GM18502 (cell line): ENCODE results near the gene C2CD2.

Experiments
- ATAC-seq: cut with Tn5 transposase; IDR thresholded peaks from one replicate; pipeline ENCODE4 v1.9.1; 2021; ENCODE audit warnings: mild to moderate bottlenecking; ENCODE audit not compliant: unreplicated experiment, poor library complexity

The C2CD2 gene

DNA sequence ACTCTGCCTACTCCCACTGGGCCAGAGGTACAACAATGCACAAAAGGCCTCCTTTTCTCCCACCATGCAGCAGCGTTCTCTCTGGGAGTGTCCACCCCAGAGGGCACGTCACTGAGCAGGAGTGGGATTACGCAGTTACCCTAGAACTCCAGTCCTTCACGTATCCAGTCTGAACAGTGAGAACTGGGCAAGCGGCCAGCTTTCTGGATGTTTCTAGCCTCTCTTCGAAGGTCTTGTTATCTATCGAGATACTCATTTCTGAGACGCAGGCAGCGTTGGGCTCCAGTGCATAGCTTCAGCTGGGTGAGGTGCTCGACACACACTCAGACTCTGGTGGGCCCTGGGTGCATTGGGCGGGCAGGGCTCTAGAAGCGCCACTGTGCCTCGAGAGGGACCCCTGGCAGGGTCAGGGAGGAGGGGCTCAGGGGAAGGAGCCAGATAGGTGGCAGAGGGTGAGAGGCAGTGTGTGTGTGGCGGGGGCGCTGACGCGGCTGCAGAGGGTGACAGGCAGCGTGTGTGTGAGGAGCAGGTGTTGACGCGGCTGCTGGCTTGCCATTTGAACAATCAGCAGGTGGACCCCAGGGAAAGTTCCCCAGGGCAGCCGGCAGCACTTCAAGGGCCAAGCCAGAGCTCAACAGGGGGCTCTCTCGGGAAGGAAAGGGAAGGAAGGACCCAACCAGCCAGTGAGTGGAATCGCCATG, 102.6 kb downstream of the C2CD2 start:
- ATAC-seq = no peak

DNA sequence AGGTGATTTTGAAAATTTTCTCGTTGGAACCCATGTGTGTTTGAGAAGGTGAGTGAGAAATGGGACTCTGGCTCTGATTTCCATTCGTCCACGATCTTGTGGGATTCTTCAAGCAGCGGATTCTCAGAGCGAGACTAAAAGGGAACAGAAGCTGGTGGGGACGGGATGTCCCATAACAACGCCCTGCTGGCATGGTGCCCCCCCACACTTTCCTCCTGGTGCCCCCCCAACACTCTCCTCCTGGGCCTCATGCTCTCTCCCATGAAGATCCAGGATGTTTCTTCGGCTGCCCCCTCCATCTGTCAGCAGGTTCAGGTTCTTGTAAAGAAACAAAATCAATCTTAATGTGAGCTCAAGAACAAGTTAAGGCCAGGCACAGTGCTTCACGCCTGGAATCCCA, 103.7 kb downstream of the C2CD2 start:
- ATAC-seq = no peak

DNA sequence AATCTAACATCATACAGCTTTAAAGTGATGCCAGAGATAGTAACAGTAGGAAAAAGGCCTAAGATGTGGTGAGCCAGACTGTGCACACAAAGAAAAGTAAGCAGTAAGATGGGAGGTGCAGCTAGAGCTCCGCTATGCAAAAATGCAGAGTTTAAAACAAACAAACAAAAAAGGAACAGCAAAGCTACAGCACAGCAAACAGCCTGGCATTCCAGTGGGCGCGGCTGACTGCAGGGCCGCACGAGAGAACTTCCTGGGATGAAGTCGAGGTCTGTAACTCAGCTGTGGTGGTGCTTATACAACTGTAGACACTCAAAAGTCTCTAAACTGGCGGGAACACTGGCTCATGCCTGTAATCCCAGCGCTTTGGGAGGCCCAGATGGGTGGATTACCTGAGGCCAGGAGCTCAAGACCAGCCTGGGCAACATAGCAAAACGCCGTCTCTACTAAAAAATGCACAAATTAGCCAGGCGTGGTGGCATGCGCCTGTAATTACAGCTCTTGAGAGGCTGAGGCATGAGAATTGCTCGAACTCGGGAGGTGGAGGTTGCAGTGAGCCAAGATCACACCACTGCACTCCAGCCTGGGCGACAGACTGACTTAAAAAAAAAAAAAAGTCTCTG, 104.7 kb downstream of the C2CD2 start:
- ATAC-seq = no peak

DNA sequence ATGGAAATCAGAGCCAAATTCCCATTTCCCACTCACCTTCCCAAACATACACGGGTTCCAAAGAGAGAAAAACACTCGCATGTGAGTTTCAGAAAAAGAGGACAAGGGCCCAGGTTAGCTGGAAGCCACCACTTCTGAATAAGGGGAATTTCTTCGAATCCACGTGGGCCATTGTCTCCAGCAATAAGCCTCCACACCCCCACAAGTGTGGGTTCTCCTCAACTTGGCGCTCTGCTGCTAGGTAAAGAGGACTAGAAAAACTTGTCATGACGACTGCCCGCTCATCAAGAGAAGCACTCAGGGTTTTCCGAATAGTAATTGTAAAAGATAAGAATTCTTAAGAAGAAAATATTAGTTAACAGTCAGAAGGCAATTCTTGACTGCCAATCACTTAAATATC, 105.3 kb downstream of the C2CD2 start:
- ATAC-seq = no peak

DNA sequence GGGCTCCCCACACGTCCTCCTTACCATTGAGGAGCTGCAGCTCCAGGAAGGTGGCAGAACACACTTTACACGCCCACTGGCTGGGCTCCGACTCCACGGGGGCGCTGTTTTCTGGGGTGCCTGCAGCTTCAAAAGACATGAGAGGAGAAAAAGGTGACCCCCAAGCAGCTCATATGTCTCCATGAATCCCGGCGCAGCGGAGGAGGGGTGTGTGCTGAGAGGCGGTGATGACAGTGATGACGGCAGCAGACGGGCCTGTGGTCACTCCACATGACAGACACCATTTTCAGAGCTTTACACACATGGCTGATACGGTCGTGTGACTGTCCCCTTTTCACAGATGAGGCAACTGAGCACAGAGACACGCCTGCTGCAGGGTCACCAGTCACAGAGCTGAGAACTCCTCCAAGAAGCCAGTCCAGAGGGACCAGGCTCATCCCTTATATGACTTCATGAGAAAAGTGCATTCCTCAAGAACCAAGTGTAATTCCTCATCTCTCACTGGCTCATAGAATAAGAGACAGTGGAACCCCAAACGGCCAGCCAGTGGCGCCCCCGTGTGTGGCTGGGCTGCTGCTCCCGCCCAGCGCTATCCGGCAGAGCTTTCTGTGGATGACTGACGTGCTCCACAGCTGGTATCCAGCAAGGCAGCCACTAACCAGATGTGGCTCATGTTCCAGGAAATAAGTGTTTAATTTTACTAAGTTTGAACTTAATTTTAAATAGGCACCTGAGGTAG, 106.6 kb downstream of the C2CD2 start:
- no peak for ATAC-seq

DNA sequence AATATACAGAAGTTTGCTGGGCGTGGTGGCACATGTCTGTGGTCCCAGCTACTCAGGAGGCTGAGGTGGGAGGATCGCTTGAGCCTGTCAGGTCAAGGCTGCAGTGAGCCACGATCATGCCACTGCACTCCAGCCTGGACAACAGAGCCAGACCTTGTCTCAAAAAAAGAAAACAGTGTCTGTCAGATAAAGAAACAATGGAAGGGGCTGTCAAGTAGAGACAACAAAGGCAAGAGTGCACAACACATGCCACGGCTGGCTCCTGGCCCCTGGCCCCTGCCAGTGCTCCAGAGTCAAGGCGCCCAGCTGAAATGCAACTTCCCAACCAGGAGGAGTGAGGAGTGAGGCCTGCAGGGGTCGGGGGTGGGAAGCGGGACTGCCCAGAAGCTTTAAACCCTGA, 107.3 kb downstream of the C2CD2 start:
- ATAC-seq = no peak

DNA sequence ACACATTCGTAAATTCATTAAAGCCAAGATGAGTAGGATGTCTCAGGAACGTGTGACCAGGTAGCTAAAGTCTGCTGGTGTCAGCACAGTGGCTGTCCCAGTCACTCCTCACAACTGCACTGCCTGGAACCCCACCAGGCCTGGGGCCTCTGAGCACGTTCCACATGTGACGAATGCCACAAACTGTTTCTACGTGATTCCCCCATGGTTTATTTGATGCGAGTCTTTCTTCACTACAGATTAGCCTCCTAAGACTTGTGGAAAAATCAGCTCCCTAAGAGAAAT, 107.8 kb downstream of the C2CD2 start:
- ATAC-seq = no peak

DNA sequence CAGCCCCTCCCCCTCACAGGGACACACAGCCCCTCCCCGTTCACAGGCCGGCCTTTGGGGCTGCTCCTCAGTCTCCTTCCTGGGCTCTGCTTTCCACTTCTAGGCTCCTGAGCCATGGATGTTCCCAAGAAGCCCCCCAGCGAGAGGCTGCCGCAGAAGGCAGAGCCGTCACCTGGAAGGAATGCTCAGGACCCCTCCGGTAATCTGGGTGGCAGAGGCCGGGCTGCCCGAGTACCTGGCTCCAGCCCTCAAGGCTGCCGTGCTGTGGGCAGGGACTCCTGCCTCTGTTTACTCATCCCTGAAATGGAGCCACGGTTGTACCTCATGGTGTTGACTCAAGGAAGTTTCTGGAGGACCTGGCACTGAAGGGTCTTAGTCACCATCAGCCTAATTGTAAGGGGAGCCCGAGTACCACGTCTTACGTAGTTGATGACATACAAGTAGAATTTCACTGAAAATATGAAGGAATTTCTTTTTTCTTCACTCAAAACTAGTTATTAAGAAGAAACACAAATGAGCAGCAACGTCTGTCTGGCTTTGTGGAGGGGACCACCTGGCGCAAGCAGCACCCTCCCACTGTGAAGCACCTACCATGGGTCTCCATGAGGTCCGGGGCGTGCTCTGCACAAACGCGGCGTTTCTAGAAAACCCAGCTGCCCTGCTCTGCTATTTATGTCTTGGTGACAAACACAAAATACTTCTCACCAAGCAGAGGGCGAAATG, 108.3 kb downstream of the C2CD2 start:
- ATAC-seq = no peak

DNA sequence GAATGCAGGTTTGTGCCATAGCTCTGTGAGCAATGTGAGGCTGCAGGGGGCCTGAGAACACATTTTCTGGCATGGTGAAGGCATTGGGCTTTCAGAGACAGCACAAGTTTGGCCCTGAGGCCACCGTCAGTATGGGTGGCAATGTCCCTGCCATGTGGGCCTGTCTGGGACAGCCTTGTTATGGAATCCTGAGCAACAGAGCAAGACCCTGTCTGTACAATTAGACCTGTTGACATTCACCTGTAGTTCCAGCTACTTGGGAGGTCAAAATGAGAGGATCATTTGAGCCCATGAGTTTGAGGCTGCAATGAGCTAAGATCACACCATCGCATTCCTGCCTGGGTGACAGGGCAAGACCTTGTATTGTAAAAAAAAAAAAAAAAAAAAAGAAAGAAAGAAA, 110.2 kb downstream of the C2CD2 start:
- no peak for ATAC-seq

DNA sequence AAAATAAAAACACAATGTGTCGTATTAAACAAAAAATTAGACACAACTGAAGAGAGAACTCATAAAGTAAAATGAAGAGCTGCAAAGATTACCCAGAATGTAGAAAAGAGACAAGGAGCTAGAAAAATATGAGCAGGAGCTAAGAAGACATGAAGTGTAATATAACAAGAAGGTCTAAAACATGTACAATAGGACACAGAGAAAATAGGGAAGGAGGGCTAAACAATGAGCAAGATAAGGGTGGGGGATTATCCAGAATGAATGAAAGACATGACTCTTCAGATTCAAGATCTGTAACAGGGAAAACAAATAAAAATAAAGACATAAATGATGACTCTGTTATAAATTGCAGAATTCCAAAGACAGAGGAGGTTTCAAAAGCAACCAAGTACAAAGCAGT, 112.9 kb downstream of the C2CD2 start:
- ATAC-seq = no peak

DNA sequence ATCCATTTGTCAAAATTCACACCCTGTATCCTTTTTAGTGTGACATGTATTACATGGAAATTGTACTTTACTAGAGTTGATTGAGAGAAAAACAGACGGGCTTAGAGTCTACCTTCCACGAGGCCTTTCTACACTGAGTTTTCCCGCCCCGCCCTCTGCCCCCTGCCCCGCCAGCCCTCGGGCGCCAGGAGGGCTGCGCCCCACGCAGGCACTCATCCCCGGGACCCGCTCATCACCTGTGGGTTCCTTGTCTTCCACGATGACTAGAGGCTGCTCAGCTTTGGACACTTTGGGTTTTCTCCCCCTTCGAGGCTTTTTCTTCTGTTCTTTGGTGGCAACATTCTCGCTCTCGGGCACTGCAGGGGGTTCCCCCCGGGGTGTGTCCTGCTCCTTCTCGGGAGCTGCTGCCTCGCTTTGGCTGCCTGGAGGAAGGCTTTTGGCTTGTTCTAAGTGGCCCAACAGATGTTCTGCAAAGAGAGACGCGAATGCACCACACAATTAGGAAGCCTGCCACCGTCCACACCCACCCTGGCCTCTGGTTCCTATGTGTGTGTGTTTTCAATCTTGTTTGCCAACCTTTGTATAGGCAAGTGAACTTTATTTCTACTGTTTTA, 114.3 kb downstream of the C2CD2 start:
- ATAC-seq = no peak

DNA sequence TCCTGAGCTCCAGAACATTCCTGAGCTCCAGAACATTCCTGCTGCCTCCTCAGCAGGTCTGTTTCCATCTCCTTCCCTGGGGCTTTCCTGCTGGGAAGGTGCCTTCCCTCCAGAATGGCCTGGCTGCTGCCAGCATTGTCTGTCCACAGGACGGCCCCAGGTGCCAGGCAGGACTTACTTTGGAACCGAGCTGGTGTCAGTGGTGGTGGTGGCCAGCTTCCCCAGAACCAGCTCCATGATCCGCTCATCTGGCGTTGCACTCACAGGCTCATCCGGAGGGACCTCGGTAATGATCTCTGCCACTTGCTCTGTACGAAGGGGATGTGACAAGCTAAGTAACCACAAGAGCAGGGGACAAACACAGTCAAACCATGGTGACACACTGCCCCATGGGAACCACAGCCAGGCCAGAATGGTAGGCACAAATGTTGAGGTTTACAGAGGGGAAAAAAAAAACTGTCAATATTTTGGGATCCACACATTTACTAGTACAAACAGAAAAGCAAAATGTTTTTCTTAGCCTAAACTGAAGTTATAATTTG, 116.0 kb downstream of the C2CD2 start:
- ATAC-seq = no peak

DNA sequence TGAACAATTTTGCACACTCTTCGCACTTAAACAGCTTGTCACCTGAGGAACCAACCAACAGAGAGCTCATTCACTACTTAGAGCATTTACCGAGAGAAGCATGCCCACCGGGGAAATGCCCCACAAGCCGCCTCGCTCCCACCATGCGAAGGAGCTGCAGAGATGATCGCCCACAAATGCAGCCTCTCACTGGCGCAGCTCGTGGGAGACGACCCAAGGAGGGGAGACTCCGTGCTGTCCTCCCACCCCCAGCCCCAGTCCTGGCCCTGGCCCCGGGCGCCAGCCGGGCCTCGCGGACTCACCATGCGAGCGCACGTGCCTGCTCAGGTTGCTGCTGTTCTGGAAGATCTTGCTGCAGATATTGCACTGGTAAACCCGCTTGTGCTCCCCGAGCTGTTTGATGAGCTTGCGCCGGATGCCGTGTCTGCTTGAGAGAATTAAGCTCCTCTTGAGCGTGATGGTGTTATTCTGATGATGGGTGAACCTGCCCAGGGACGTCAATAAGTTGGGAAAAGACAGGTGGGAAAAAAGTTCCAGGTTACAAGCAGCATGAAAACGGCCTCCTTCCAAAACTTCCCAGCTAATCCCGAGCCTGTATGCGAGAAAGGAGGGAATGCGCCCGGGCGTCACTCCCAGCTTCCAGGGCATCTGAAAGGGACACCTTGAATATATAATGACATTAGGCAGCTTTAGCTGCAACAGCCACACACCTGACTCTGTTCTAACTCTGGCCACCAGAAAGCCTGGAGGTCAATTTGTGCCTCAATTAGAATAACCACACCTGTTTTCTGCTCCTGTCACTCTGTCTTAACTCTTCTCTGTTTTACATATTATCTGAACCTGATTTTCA, 117.4 kb downstream of the C2CD2 start:
- no peak for ATAC-seq

DNA sequence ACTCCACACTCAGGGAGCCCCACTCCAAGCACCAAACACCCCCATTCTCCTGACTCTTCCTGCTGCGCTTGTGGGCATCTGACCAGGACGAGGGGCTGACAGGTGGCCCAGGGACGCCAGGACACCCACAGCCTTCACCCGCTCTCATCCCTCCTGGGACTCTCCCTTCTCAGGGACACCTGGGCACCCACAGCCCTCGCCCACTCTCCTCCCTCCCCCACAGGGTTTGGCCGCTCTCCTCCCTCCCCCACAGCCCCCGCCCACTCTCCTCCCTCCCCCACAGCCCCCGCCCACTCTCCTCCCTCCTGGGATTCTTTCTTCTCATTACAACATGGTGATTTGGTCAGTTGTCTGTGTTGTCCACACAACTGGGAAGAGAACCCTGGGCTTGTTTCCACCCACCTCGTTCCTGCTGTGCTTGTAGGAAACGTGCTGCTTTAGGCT, 118.1 kb downstream of the C2CD2 start:
- ATAC-seq = no peak
